Breast epithelium (tissue), 3 donors: ENCODE data around the gene FAM168A.

ENCODE experiments used
- CTCF ChIP-seq, 3 donors: fragments of 450-650 bp; IDR thresholded peaks; one replicate each; pipeline ENCODE4 v1.5.1; 2016 to 2017; ENCODE audit warnings: antibody characterized with exemption in 3 of 3, mild to moderate bottlenecking in 3 of 3, moderate library complexity in 3 of 3
- POLR2A ChIP-seq: fragments of 450-650 bp; IDR thresholded peaks from one replicate; pipeline ENCODE4 v1.6.1; 2016; ENCODE audit warnings: antibody characterized with exemption, mild to moderate bottlenecking, moderate library complexity
- POLR2AphosphoS5 ChIP-seq, 3 donors: sonication (generic); formaldehyde crosslinking; IDR thresholded peaks; one replicate each; pipeline ENCODE4 v1.6.1; 2017; ENCODE audit warnings: antibody characterized with exemption in 3 of 3

- TF ChIP-seq POLR2A (no peak), CTCF (IDR thresholded peaks at IDR 0.05) (no peak), POLR2AphosphoS5 (IDR thresholded peaks at IDR 0.05) (no peak)
These were observed 230.4 kb downstream of the FAM168A start for GRCh38 chr11:73367482-73368024.
